Muscle layer of duodenum (tissue), 2 donors: ENCODE results near the gene UNCX.

Experiments used
- H3K27ac ChIP-seq: one replicate; pipeline ENCODE4 v1.7.0; 2013; ENCODE audit warnings: mild to moderate bottlenecking, low read length
- H3K27me3 ChIP-seq: one replicate; pipeline ENCODE4 v1.7.0; 2013; ENCODE audit warnings: low read depth, mild to moderate bottlenecking, control low read depth, low read length
- H3K36me3 ChIP-seq, 2 donors: one replicate each; pipeline ENCODE4 v1.7.0; 2013; ENCODE audit warnings: low read length in 2 of 2, control low read depth in 1 of 2, mild to moderate bottlenecking in 1 of 2; ENCODE audit not compliant: insufficient read depth in 2 of 2, control insufficient read depth in 1 of 2
- H3K4me1 ChIP-seq, 2 donors: one replicate each; pipeline ENCODE4 v1.7.0; 2013; ENCODE audit warnings: low read length in 2 of 2, mild to moderate bottlenecking in 2 of 2, control low read depth in 1 of 2, moderate library complexity in 1 of 2; ENCODE audit not compliant: insufficient read depth in 2 of 2, control insufficient read depth in 1 of 2
- H3K4me3 ChIP-seq, 2 donors: one replicate each; pipeline ENCODE4 v1.7.0; 2013; ENCODE audit warnings: low read length in 2 of 2, low read depth in 1 of 2, mild to moderate bottlenecking in 1 of 2
- H3K9me3 ChIP-seq, 2 donors: one replicate each; pipeline ENCODE4 v1.7.0; 2013; ENCODE audit warnings: low read length in 2 of 2, control low read depth in 1 of 2, mild to moderate bottlenecking in 1 of 2; ENCODE audit not compliant: control insufficient read depth in 1 of 2
- donor health status: healthy.

UNCX gene

GRCh38 chr7:1227814-1228544 is 4.7 kb upstream of the UNCX start:
- Histone ChIP-seq H3K27me3 (peaks cover 63% of the 10 kb centered on the region), H3K4me3 (no peak overlapping the region)

GRCh38 chr7:1228545-1229201 is 4.0 kb upstream of the UNCX start:
- no peak overlapping the region for H3K4me3 ChIP-seq
- no peaks in the 10 kb centered on the region for H3K9me3 ChIP-seq
- H3K27ac ChIP-seq: no peak overlapping the region
- H3K36me3 ChIP-seq: no peaks in the 10 kb centered on the region
- peaks cover 58% of the 10 kb centered on the region for H3K27me3 ChIP-seq
- H3K4me1 ChIP-seq: peaks cover 0 to 34% of the 10 kb centered on the region in 2 donors

More at GRCh38 chr7:1227814-1228544, 4.7 kb upstream of the UNCX start:
- no peak overlapping the region for H3K27ac ChIP-seq
- peaks cover 0 to 31% of the 10 kb centered on the region in 2 donors for H3K4me1 ChIP-seq
- H3K36me3 ChIP-seq: no peaks in the 10 kb centered on the region
- H3K9me3 ChIP-seq: no peaks in the 10 kb centered on the region

GRCh38 chr7:1229202-1229947 is 3.3 kb upstream of the UNCX start:
- no peaks in the 10 kb centered on the region for H3K36me3 ChIP-seq
- peaks cover 0 to 29% of the 10 kb centered on the region in 2 donors for H3K4me1 ChIP-seq
- no peak overlapping the region for H3K27ac ChIP-seq
- peaks cover 63% of the 10 kb centered on the region for H3K27me3 ChIP-seq
- no peaks in the 10 kb centered on the region for H3K9me3 ChIP-seq
- no peak overlapping the region for H3K4me3 ChIP-seq

GRCh38 chr7:1229956-1230355 is 2.7 kb upstream of the UNCX start:
- Histone ChIP-seq H3K27me3 (peaks cover 69% of the 10 kb centered on the region), H3K4me3 (no peak overlapping the region), H3K27ac (no peak overlapping the region), H3K36me3 (no peaks in the 10 kb centered on the region), H3K4me1 (peaks cover 0 to 29% of the 10 kb centered on the region in 2 donors), H3K9me3 (no peaks in the 10 kb centered on the region)

GRCh38 chr7:1230411-1231213 is 2.1 kb upstream of the UNCX start:
- H3K4me3 ChIP-seq: no peak overlapping the region
- H3K27ac ChIP-seq: no peak overlapping the region
- no peaks in the 10 kb centered on the region for H3K9me3 ChIP-seq
- peaks cover 75% of the 10 kb centered on the region for H3K27me3 ChIP-seq
- no peaks in the 10 kb centered on the region for H3K36me3 ChIP-seq
- peaks cover 0 to 31% of the 10 kb centered on the region in 2 donors for H3K4me1 ChIP-seq

GRCh38 chr7:1231214-1232102 is 1.2 kb upstream of the UNCX start:
- H3K4me3 ChIP-seq: no peak overlapping the region

GRCh38 chr7:1232103-1232466 is 587 bp upstream of the UNCX start:
- Histone ChIP-seq H3K36me3 (no peaks in the 10 kb centered on the region), H3K4me3 (no peak overlapping the region), H3K4me1 (peaks cover 0 to 32% of the 10 kb centered on the region in 2 donors), H3K9me3 (no peaks in the 10 kb centered on the region), H3K27ac (no peak overlapping the region), H3K27me3 (peaks cover 61% of the 10 kb centered on the region)

More at GRCh38 chr7:1231214-1232102, 1.2 kb upstream of the UNCX start:
- H3K27me3 ChIP-seq: peaks cover 67% of the 10 kb centered on the region
- H3K27ac ChIP-seq: no peak overlapping the region
- no peaks in the 10 kb centered on the region for H3K9me3 ChIP-seq
- H3K36me3 ChIP-seq: no peaks in the 10 kb centered on the region
- peaks cover 0 to 28% of the 10 kb centered on the region in 2 donors for H3K4me1 ChIP-seq

- Histone ChIP-seq H3K9me3 (no peaks in the 10 kb centered on the region), H3K27me3 (peaks cover 52% of the 10 kb centered on the region), H3K4me3 (no peak overlapping the region), H3K4me1 (peaks cover 0 to 33% of the 10 kb centered on the region in 2 donors), H3K27ac (no peak overlapping the region), H3K36me3 (no peaks in the 10 kb centered on the region)
These were observed 819 bp downstream of the UNCX start for GRCh38 chr7:1233333-1234048.

GRCh38 chr7:1234049-1234880 is 1.6 kb downstream of the UNCX start:
- H3K27me3 ChIP-seq: peaks cover 44% of the 10 kb centered on the region
- H3K4me3 ChIP-seq: no peak overlapping the region
- H3K4me1 ChIP-seq: peaks cover 0 to 33% of the 10 kb centered on the region in 2 donors
- H3K27ac ChIP-seq: no peak overlapping the region
- H3K36me3 ChIP-seq: no peaks in the 10 kb centered on the region
- no peaks in the 10 kb centered on the region for H3K9me3 ChIP-seq
